NB4 (cell line): ENCODE results near the gene SCP2.

Source experiments
- DNase-seq: peaks from one replicate; pipeline ENCODE4 v3.0.0; 2010; ENCODE audit warnings: low read depth
- H3K4me3 ChIP-seq: one replicate; pipeline ENCODE4 v1.5.1; 2011; ENCODE audit warnings: mild to moderate bottlenecking, low read depth, low read length, moderate library complexity
- CTCF ChIP-seq: IDR thresholded peaks from one replicate; pipeline ENCODE4 v1.5.1; 2012; ENCODE audit warnings: low read depth, low read length
- MYC ChIP-seq: IDR thresholded peaks from 2 replicates; pipeline ENCODE4 v1.6.1; 2011; ENCODE audit warnings: low read depth, low read length
- POLR2A ChIP-seq: IDR thresholded peaks from 2 replicates; pipeline ENCODE4 v1.6.1; 2011; ENCODE audit warnings: mild to moderate bottlenecking; ENCODE audit not compliant: insufficient read length; ENCODE audit errors: extremely low read depth
- TF ChIP-seq, protein P1 (sequence below): IDR thresholded peaks from 2 replicates; pipeline ENCODE4 v1.6.1; 2011; ENCODE audit warnings: low read depth, low read length

The SCP2 gene

DNA sequence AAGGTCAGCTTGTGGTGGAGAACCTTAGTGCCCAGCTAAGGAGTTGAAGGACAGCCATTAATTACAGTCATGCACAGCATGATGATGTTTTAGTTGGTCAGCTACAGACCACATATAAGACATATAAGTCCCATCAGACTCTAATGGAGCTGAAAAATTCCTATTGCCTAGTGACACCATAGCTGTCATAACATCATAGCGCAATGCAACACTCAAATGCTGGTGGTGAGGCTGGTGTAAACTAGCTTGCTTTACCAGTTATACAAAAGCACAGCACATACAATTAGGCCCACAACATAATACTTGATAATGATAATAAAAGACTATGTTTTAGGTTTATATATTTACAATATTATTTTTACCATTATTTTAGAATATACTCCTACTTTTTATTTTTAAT, 9.5 kb upstream of the SCP2 start:
- no peak overlapping the region for H3K4me3 ChIP-seq
- no peak for DNase-seq
- TF ChIP-seq POLR2A (no peak), CTCF (no peak), MYC (no peak)
- TF ChIP-seq, protein P1, sequence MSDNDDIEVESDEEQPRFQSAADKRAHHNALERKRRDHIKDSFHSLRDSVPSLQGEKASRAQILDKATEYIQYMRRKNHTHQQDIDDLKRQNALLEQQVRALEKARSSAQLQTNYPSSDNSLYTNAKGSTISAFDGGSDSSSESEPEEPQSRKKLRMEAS: no peak

DNA sequence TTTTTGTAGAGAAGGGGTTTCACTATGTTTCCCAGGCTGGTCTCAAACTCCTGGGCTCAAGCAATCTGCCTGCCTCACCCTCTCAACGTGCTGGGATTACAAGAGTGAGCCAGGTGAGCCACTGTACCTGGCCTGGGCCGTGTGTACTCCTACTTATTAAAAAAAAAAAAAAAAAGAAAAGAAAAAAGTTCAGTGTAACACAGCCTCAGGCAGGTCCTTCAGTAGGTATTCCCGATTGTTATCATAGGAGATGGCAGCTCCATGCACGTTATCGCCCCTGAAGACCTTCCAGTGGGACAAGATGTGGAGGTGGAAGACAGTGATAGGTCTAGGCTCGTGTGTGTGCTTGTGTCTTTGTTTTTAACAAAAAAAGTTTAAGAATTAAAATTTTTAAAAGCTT, 8.9 kb upstream of the SCP2 start:
- TF ChIP-seq, protein P1: no peak
- no peak for TF ChIP-seq CTCF
- no peak for TF ChIP-seq POLR2A
- TF ChIP-seq MYC: no peak
- no peak for DNase-seq
- no peak overlapping the region for H3K4me3 ChIP-seq

DNA sequence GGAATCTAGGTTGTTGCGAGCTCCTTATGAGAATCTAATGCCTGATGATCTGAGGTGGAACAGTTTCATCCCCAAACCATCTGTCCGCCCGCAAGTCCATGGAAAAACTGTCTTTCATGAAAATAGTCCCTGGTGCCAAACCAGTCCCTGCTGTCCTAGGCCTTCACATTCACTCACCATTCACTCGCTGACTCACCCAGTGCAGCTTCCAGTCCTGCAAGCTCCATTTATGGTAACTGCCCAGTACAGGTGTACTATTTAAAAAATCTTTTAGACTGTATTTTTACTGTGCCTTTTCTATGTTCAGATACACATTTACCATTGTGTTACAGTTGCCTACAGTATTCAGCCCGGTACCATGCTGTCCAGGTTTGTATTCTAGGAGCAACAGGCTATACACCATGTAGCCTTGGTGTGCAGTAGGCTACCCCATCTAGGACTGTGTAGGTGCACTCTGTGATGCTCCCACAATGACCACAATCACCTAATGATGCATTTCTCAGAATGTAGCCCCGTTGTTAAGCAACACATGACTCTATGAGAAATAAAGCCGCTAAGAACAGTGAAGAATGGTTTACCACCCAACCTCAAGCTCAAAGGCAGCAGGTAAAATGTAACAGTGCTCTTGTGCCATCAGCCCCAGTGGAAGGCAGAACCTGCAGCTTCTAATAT, 7.9 kb upstream of the SCP2 start:
- no peak overlapping the region for H3K4me3 ChIP-seq
- no peak for DNase-seq
- TF ChIP-seq POLR2A (no peak), CTCF (no peak), MYC (no peak)
- TF ChIP-seq, protein P1: no peak

DNA sequence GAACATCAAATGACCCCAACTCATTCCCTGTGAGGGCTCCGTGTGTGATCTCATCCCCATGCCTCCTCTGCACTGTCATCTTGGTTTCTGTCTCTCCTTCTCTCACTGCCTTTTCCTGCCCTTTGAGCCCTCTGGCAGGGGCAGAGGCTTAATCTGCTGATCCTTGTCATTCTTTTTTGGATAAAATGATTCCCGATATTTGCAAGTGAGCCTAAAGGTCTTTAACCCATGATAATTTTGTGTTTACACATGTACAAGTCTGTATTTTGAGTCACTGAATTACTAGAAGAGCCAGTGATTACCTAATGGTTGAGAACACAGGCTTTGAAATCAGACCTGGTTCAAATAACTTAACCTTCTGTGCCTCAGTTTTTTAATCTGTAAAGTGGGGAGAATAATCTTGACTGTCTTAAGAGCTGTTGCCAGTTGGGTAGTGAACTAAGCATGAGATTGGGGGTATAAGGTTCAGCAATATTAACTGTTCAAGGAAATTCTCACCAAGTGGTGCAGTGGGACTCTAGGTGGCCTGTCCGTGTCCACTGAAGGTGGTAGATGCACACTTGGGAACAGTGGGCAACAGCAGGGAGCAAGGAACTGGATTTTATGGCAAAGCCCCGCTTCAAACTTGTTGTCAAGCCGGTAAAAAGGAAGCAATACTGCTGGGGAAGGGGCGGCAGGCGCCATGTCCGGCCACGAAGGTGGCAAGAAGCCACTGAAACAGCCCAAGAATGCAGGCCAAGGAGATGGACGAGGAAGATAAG, 7.2 kb upstream of the SCP2 start:
- TF ChIP-seq, protein P1: no peak
- no peak for TF ChIP-seq MYC
- no peak for TF ChIP-seq CTCF
- TF ChIP-seq POLR2A: no peak
- no peak for DNase-seq
- no peak overlapping the region for H3K4me3 ChIP-seq

GRCh38 chr1:52920791-52921291, 6.2 kb upstream of the SCP2 start:
- DNase-seq: no peak
- no peak for TF ChIP-seq CTCF
- TF ChIP-seq, protein P1: no peak
- no peak for TF ChIP-seq POLR2A
- TF ChIP-seq MYC: no peak

More at GRCh38 chr1:52920791-52921291, 6.2 kb upstream of the SCP2 start:
- no peak overlapping the region for H3K4me3 ChIP-seq
